Sciatic nerve (tissue), 2 donors: Measurements from ENCODE around the gene LRRC9. TPM values are rescaled to one million over a fixed set of nuclear protein-coding genes. Genes with fewer than 3 reads are reported as not detected.

Experiments
- ATAC-seq: fragments of 200-7000 bp; cut with Tn5 transposase; one replicate; pipeline ENCODE4 v1.9.1; 2020; ENCODE audit warnings: mild to moderate bottlenecking, moderate library complexity
- DNase-seq: peaks from one replicate; pipeline ENCODE4 v3.0.0-alpha.2; 2020; ENCODE audit warnings: low spot score
- intact Hi-C: fragments of 100-400 bp; cut with DNase I; formaldehyde crosslinking; loops from one replicate; pipeline ENCODE4 v1.14.2; 2022
- total RNA-seq: library from RNA; stranded (reverse); fragmentation: NEBNext Ultra II Directional; extraction: Animal tissue kit (Norgen Biotek cat#: 25700); gene quantifications from one replicate; pipeline ENCODE4 v1.2.1, GENCODE V29; 2021
- donor health status: DM: no; HTN: no; CAD: no.
- donor health status: DM: no; HTN: no; CAD: no.

Gene LRRC9
- not detected for total RNA-seq

DNA sequence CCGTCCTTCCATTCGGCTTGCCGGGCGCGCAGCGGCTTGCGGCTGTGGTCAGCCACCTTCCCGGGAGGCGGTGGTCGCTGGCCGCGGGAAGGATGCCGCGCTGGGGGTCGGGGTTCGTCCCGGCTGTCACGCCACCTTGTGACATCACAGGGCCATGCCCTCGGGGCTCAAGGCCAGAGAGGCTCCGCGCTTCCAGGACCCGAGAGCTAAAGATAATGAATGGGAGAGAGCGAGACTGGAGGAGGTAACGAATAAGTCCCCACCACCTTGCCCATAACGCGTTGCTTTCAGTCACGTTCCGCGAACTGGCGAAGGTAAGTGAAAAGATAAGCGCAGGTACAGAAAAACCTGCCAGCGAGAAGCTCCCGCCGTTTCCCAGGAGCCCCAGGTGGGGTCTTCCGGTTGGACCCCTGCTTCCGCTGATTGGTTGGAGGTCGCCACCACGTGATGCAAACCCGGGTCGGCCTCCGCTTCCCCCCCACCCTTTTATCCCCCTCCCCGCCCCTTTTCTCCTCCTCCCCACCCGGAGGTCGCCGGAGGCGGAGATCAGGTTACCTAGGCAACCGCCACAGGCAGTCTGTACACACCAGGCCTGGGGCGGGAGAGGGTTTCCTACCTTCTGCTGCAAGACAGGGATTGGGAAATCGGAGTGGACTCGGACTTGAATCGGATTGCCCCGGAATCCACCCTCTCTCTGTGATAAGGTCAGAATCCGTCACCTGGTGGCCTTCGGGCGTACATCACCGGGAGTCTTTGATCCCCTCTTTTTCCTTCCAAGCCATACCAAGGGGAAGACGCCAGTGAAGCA, at the start of gene LRRC9:
Gene LRRC9, plus strand, starts transcription at position 575 of the 808 bp plus-strand sequence.
- intact Hi-C loops = no loop called here
- DNase-seq = peak; percentile 58

DNA sequence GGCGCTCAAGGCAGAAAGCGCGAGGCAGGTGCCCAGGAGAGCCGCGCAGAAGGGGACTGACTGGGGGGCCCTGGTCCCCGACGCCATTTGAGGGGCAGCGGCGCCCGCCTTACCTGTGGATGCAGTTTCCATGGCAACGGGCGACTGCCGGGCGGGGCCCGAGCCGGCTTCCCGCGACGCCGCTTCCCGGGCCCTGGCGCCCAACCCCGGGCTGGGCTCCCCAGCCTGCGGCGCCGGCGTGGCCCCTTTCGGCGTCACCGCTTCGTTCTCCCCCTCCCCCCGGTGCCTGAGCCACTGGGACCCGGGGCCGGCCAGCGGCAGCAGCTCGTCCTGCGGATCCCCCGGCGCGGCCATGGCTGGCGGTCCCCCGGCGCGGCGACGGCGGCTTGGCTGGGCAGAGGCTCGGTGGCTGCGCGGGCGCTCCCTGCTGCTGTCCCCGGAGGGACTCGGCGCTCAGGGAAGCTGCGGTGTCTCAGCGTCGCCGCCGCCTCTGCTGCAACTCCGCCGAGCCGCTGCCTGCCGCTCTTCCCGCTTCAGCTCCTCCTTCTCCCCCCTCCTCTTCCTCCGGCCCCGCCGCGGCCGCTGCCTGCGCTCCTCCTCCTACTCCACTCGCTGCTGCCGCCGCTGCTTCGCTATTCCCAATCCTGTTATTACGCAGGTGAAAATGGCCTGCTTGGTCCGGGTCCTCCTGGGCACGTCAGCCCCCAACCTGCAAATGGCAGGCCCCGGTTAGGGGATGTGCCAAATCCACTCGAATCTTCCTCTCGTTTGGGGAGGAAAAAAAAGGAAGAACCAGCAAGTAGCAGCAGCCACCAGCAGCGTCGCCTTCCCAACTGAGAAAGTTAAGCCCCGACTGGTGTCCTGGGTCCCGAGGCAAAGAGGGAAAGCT, 49.4 kb upstream of the LRRC9 start, which contains the start of gene RTN1:
Gene RTN1, minus strand, starts transcription at position 500 of the 889 bp plus-strand sequence. Its CDS starts 146 bp downstream, at position 354.
- peak; percentile 96 for ATAC-seq
- intact Hi-C loops = no loop called here
- DNase-seq = peak; percentile 80

More for the DNA sequence above, at the start of gene LRRC9:
- peak; percentile 86 for ATAC-seq

DNA sequence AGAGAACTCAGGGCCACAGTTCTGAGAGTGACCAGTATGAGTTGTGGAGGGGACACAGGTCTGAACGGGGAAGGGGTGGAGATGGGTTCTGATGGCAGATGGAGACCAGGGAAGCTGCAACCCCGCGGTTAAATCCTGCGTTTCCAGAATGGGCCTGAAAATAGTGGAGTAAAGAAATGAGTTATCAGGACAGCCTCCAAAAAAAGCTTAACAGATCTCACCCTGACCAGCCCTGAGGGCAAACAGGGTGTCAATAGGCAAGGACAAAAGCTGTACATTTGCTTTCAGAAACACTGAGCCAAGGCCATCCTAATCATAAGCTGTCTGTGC, 48.8 kb upstream of the LRRC9 start:
- intact Hi-C loops = no loop called here
- ATAC-seq = peak; percentile 29

GRCh38 chr14:59882957-59883356, 37.0 kb upstream of the LRRC9 start:
- ATAC-seq = no peak
- DNase-seq = no peak
- intact Hi-C loops = no loop called here

More for the DNA sequence above, 48.8 kb upstream of the LRRC9 start:
- no peak for DNase-seq

DNA sequence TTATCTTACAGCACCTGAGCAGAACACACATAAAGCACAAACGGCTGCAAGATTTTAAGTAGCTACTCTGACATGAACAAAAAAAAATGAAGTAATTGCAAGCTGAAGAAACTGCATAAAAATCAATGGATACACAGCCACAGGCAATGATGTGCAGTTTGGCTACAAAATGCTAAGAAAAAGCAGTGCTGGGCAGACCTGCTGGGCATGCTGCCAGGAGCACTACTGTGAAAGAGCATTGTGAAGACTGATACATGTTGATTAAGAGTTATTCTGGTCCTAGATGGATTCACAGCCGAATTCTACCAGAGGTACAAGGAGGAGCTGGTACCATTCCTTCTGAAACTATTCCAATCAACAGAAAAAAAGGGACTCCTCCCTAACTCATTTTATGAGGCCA, 29.3 kb upstream of the LRRC9 start:
- ATAC-seq (no peak), DNase-seq (no peak)
- intact Hi-C loops = no loop called here

- intact Hi-C loops = no loop called here
- no peak for ATAC-seq
- DNase-seq = no peak
Measured at GRCh38 chr14:59895721-59896120, 24.2 kb upstream of the LRRC9 start.

GRCh38 chr14:59897757-59898383, 22.1 kb upstream of the LRRC9 start:
- no peak for DNase-seq
- peak; percentile 90 for ATAC-seq
- intact Hi-C loops = no loop called here

GRCh38 chr14:59900556-59900955, 19.4 kb upstream of the LRRC9 start:
- intact Hi-C loops = no loop called here
- ATAC-seq = no peak
- no peak for DNase-seq

- intact Hi-C loops = no loop called here
- ATAC-seq (no peak), DNase-seq (no peak)
Measured at GRCh38 chr14:59904184-59904583, 15.8 kb upstream of the LRRC9 start.

GRCh38 chr14:59905188-59905587, 14.8 kb upstream of the LRRC9 start:
- ATAC-seq = no peak
- intact Hi-C loops = no loop called here
- DNase-seq = no peak

DNA sequence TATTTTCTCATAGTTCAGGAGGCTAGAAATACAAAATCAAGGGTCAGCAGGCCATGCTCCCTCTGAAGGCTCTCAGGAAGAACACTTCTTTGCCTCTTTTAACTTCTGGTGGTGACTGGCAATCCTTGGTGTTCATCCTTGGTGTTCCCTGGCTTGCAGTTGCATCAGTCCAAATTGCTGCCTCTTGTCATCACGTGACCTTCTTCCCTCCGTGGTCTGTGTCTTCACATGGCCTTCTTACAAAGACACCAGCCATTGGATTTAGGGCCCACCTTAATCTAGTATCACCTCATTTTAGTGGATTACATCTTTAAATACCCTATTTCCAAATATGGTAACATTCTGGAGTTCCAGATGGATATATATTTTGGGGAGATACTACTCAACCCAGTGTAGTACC, 7.5 kb upstream of the LRRC9 start:
- ATAC-seq = no peak
- intact Hi-C loops = no loop called here
- DNase-seq = no peak

- intact Hi-C loops = no loop called here
Measured at GRCh38 chr14:59913187-59913586, 6.8 kb upstream of the LRRC9 start.

DNA sequence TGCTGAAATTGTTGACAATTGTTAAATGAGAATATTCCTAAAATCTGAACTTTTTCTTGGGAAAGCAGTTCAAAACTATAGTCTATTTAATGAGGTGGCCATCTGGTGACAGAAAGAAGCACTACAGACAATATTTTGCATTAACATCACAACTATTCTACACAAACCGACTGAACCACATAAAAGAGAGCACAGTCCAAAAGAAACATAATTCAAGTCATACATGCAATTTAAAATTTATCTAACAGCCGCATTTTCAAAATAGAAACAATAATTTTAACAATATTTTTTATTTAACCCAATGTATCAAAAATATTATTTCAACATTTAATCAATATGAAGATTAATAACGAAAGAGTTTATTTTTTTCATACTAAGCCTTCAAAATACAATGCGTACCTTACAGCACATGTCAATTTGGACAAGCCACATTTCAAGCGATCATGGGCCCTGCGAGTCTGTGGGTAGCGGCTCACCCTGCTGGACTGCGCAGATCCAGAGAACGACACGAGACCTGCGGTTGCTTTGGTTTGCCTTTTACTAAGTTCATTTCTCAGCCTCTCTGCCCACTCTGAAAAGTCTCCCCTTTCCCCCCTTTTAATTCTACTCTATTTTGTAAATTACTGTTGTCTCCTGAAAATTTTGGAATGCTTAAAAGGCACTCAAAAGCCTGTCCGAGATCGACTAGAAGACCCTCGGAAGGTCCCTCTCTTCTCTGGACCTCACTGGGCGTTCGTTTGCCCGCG, 947 bp upstream of the LRRC9 start:
- intact Hi-C loops = no loop called here
- DNase-seq (no peak), ATAC-seq (peak; percentile 85)

More at GRCh38 chr14:59913187-59913586, 6.8 kb upstream of the LRRC9 start:
- DNase-seq = no peak
- ATAC-seq = no peak

DNA sequence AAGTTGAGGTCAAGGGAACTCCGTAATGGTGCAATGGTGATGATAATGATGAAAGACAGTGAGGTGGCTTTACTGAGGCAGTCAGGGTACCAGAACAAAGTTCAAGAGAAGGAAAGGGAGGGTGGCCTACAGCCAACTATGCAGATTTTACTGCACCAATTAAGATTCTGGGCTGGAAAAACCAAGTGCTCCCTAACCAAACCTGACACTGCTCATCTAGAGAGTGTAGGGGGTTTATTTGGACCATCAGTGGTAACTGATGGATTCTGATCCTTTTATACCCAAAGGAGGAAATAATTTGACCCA, 387 bp downstream of the LRRC9 start:
- intact Hi-C loops = no loop called here
- DNase-seq (no peak), ATAC-seq (no peak)

DNA sequence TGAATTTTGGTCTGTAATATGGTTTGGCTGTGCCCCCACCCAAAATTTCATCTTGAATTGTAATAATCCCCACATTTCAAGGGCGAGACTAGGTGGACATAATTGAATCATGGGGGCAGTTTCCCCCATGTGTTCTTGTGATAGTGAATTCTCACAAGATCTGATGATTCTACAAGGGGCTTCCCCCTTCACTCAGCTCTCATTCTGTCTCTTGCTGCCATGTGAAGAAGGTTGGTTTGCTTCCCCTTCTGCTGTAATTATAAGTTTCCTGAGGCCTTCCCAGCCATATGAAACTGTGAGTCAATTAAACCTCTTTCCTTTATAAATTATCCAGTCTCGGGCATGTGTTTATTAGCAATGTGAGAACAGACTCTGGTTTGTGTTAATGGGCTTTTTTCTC, 5.9 kb downstream of the LRRC9 start:
- no peak for ATAC-seq
- intact Hi-C loops = no loop called here
- DNase-seq = no peak

DNA sequence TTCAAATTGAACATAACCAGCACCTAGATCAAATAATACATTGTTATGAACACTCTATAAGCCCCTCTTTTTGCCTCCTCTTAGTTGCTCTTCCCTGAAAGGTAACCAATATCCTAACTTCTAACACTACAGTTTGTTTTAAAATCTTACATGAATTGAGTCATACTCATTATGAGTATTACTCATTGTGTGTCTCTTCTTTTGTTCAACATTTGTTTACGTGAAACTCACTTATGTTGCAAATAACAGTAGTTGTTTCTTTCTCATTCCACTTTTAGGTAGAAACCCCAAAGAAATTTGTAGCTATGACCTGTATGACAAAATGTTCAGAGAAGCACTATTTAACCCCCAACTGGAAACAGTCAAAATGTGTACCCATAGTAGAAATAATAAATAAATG, 6.6 kb downstream of the LRRC9 start:
- ATAC-seq (no peak), DNase-seq (no peak)
- intact Hi-C loops = no loop called here

GRCh38 chr14:59931237-59931636, 11.3 kb downstream of the LRRC9 start:
- intact Hi-C loops = no loop called here
- DNase-seq = no peak
- no peak for ATAC-seq

DNA sequence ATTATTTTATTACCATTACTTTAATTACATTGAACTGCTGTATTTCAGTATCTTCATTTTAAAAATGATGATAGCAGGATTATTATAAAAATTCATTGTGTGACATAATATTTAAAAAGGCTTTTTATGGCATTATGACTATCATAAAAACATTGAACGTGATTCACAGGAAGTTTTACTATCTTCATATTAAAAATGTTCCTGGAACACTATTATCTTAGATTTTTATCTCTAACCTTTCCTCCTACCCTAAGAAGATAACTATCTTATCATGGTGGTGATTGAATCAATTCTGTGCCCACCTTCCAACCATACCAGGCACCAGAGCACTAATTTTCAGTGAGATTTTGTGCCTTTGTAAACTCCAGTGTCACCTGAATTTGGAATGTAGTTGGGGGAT, 16.2 kb downstream of the LRRC9 start:
- DNase-seq (no peak), ATAC-seq (no peak)
- intact Hi-C loops = no loop called here

GRCh38 chr14:59939828-59940227, 19.9 kb downstream of the LRRC9 start:
- intact Hi-C loops = no loop called here
- DNase-seq = no peak
- ATAC-seq = no peak
